ENCODE measurements around the gene SNAPC4.

Gene SNAPC4, protein sequence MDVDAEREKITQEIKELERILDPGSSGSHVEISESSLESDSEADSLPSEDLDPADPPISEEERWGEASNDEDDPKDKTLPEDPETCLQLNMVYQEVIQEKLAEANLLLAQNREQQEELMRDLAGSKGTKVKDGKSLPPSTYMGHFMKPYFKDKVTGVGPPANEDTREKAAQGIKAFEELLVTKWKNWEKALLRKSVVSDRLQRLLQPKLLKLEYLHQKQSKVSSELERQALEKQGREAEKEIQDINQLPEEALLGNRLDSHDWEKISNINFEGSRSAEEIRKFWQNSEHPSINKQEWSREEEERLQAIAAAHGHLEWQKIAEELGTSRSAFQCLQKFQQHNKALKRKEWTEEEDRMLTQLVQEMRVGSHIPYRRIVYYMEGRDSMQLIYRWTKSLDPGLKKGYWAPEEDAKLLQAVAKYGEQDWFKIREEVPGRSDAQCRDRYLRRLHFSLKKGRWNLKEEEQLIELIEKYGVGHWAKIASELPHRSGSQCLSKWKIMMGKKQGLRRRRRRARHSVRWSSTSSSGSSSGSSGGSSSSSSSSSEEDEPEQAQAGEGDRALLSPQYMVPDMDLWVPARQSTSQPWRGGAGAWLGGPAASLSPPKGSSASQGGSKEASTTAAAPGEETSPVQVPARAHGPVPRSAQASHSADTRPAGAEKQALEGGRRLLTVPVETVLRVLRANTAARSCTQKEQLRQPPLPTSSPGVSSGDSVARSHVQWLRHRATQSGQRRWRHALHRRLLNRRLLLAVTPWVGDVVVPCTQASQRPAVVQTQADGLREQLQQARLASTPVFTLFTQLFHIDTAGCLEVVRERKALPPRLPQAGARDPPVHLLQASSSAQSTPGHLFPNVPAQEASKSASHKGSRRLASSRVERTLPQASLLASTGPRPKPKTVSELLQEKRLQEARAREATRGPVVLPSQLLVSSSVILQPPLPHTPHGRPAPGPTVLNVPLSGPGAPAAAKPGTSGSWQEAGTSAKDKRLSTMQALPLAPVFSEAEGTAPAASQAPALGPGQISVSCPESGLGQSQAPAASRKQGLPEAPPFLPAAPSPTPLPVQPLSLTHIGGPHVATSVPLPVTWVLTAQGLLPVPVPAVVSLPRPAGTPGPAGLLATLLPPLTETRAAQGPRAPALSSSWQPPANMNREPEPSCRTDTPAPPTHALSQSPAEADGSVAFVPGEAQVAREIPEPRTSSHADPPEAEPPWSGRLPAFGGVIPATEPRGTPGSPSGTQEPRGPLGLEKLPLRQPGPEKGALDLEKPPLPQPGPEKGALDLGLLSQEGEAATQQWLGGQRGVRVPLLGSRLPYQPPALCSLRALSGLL (N-terminal part only)

DNA sequence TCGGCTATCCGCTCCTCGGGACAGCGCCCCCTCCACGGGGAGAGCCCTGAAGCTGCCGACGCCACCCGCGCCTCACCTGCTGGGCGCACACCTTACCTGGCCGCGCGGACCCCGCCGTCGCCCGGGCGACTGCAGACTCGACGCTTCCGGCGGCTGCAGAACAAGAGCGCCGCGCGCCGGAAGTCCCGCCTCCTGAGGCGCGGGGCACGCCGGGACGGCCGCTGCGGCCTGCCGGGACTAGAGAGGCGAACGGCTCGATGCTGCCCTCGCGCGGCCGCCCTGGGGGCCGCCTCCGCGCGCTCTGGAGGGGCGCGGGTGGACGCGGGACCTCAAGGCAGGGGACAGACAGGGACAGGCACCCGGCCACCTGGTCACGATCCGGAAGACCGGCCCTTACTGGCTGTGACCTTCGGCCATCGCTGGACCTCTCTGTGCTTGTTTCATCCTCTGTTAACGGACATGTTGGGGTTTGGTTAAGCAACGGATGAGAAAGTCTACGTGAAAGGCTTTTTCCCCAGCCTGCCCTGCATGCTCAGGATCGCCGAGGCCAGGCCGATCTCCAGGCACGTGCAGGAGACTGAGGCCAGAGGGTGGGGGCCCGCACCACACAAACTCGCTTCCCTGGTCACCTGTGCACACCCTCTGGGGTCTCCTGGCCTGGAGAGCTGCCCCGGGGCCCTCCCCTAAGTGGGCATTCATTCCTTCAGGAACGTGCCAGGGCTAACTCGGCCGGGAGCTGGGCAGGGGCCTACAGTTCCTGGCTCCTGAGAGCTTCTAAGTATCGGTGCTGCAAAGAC lies at the start of gene SNAPC4:
Gene SNAPC4, minus strand, starts transcription at position 133 of the 797 bp plus-strand sequence. CDS start 1,742 bp downstream, outside the sequence.
- peak; percentile 67 to 77 for DNase-seq (ENCODE audit: low read depth in 2 of 2)

DNA sequence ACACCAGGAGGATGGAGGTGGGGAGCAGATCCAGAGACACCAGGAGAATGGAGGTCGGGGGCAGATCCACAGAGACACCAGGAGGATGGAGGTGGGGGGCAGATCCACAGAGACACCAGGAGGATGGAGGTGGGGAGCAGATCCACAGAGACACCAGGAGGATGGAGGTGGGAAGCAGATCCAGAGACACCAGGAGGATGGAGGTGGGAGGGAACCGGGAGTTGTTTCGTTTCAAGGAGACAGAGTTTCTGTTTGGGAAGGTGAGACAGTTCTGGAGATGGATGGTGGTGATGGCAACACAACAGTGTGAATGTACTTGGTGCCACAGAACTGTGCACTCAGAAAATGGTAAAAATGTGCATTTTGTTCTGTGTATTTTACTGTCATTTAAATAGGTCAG lies 48.7 kb upstream of the SNAPC4 start:
- no peak for DNase-seq (ENCODE audit: low read depth in 2 of 2)

DNA sequence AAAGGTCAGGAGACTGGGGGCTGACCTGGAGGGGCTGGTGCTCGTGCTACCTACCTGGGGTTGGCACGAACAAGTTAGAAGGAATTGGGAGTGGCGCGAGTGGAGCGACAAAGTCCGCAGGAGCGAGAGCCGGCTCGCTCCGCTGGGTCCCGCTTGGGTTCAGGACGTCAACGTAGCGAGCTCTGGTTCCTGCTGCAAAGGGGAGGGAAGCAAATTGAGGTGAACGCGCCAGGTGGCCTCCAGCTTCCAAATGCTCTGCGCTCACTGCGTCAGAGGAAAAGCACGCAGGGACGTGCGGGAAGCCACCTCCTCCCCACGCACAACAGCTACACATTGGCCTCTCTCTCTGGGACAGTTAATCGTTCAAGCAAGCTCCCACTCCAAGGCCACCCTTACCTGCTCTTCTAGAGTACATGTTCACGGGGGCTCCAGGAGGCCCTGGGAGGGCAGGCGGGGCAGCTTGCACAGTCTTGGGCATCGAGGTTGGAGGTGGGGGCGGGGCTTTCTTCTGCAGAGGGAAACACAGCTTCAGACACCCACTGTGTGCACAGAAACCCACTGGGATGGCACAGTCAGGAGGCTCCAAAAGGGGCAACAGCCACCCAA lies 47.3 kb upstream of the SNAPC4 start:
- DNase-seq (ENCODE audit: low read depth in 2 of 2): no peak

DNA sequence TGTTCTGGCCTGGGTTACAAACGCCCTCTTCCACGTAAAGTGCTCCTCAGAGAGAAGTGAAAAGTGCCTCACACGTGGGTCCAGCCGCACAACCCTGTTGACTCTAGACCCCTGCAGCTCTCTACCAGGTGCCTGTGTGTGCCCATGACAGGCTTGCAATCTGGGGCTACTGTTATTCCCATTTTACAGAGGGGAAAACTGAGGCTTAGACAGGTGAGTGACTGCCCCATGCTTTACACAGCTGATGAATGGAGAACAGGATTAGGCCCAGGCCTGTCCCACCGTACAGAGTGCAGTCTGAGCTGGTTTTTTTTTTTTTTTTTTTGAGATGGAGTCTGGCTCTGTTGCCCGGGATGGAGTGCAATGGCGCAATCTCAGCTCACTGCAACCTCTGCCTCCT lies 45.8 kb upstream of the SNAPC4 start:
- DNase-seq (ENCODE audit: low read depth in 2 of 2): no peak

DNA sequence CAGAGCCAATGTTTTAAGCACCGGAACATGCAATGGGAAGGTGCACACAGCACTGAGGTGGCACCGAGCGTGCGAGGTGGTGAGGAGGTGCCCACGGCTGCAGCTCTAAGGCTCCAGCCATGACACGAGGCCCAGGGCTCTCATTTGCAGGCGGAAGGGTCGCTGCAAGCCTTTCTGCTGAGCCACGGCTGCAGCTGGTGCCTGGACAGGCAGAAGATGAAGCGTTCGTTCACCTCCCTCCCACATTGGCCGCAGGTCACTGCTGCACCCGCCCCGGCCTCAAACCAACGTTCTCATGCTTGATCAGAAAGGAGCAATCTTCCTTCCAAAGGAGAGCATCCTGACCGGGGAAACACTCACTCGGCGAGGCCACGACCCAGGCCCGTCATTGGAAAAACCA lies 44.1 kb upstream of the SNAPC4 start:
- no peak for DNase-seq (ENCODE audit: low read depth in 2 of 2)

DNA sequence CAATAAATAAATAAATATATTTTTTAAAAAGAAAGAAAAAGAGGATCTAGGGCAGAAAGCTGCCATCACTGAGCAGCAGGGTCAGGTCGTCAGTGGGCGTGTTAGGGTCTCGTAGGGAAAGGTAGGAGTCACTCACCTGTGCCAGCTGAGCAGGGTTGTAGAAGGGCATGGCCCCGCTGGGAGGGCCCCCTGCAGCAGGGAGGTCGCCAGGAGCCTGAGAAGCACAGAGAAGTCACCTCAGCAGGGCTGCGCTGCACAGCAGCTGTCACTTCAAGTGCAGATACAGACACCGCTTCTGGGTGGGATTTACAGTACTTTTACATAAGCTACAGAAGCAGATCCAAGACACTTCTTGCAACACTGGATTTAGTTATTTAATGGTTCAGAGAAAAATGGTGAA lies 43.7 kb upstream of the SNAPC4 start:
- DNase-seq (ENCODE audit: low read depth in 2 of 2): no peak

DNA sequence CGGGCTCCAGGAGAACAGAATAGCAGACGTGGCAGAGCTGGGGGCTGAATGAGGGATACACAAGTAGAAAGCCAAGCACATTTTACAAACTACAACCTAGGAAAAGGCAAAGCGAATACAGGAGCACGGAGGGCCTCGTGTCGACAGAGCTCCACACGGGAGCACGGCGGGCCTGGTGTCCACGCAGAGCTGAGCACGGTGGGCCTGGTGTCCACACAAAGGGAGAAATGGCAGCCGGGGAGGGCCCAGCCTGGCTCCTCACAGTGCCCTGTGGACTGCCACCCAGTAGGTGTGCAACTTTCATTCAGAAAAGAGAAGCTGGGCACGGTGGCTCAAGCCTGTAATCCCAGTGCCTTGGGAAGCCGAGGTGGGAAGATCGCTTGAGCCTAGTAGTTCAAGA lies 43.1 kb upstream of the SNAPC4 start:
- DNase-seq (ENCODE audit: low read depth in 2 of 2): no peak

DNA sequence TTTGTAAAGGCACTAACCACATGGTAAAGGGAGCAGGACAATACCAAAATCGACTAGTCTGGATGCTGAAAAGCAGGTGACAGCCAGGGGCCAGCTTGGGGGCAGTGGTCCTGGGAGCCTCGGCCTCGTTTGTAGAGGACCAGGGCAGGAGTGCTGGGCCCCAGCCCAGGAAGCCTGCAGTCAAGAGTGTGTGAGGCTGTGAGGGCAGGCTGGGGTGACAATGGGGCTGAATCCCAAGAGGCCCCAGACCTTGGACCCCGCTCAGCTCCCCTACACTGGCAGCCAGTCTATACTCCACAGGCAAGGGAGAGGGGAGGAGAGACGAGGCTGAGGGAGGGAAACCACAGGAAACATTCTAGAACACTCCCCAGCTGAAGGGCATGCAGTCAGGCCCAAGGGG lies 42.3 kb upstream of the SNAPC4 start:
- DNase-seq (ENCODE audit: low read depth in 2 of 2): no peak

DNA sequence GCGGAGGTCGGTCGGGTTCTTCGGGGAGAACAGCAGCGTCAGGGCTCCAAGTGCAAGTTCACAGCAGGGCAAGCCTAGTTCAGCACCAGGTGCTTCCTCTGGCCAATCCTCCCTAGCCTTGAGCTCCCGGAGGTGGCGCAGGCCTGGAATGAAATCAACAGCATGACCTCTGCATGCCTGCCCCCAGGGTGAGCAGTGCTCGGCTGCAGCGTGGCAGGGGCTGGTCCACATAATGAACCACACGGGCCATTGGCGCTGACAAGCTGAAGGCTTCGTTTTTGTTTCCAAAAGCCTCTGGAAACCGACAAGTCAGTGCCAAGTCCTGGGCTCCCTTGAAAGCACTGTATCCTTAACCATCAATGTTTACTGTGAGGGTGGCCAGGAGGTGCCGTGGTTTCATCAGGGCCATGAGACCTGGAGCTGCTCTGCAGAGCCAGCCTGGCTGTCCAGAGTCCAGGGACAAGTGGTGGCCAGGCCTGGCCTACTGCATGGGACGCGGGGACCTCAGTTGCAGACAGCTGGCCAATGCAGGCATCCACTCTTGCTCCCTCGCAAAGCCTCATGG lies 41.8 kb upstream of the SNAPC4 start:
- DNase-seq (ENCODE audit: low read depth in 2 of 2): no peak

DNA sequence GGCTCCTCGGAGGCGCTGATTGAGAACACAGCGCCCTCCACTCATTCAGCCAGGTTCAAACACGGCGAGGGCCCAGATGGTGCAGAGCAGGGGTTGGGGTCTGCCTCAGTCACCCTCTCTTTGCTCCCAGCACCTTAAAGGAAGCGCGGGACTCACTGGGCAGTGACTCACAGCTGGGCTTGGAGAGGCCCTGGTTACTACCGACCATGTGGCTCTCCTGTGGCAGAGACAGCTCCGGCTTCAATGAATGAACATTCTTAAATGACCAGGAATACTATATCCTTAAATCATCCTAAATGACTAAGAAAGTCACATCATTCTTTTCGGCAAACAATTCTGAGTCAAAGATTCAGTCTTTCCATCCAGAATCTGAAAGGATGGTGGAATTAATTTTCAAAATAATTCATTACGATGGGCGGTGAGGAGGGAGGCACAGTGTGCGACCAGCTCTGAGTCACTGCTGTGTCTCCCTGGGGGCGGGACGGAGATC lies 41.3 kb upstream of the SNAPC4 start:
- DNase-seq (ENCODE audit: low read depth in 2 of 2): no peak

DNA sequence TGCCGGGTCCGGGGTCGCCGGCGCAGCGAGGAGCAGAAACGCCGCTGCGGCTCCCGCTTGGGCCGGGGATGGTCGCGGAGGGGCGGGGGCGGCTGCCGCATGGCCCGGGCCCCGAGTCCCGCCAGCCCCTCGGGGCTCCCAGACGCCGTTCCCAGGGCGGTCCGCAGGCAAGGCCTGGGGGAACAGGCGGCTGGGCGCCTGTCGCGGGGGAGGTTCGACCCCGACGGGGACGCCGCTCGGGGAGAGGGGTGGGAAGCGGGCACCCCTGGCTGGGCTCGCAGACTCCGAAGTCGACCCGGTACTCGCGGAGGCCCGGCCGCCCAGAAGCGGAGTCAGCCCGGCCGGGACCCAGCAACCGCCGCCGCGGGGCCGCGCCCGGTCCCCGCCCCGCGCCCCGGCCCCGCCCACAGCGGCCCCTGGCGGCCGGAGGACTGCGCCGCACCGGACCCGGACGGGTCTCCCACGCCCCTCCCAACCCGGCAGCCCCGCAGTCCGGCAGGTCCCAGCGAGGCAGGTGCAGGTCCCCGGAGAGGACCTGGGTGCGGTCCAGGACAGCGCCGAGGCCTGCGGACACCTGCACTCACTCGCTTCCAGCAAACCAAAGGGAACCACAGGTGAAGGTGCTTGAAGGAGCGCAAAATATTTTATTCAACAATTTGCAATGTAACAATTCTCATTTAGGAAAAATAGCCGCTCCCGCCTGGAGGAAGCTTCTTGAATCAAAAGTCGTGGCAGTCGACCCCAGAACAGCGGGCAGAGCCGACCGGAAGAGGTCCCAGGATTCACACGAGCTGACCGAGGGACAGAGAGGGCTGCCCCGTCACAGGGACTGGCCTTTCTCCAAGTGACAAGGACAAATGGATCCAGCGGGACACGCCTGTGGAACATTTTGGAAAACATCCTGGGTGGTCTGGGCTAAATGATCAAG lies 39.8 kb upstream of the SNAPC4 start, which contains the start of gene INPP5E:
Gene INPP5E, minus strand, starts transcription at position 365 of the 928 bp plus-strand sequence. CDS start 426 bp downstream, outside the sequence.
- peak; percentile 71 to 72 for DNase-seq (ENCODE audit: low read depth in 2 of 2)

DNA sequence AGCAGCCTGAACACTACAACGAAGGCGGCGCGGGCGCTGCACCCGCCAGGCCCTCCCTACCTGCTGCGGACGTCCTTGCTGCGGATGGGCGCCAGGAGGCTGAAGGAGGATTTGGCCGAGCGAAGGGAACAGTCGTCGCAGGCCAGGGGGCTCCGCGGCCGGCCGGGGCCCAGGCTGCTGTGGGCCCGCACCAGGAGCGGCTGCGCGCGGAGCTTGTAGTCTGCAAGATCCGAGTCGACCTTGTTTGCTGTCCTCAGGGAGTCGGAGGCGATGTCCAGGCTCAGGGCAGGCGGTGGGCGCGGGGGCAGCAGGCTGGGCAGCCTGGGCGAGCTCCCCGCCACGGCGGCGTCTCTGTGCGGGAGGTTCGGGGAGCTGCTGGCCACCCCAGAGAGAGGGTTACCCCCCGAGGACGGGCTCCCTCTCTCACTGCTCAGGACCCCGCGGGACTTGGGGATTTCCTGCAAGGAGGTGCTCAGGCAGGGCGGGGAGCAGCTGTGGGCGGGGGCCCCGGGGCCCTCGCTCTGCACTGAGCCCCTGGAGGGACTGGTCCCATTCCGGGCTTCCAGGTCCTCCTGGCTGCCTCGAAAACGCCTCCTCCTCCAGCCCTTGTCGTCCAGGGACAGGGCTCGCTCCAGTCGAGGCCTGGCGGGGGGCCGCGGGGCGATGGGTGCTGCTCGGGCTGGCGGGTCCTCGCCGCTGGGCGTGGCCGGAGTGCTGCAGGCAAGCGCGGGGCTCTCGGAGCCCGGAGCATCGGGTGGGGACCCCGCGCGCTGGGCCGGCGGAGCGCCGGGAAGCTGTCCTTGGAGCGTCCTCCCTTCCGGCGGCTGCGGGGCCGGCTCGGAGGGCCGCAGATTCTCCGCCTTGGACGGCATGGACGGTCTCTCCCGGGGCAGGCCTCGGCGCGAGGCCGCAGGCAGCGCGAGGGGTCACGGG lies 38.8 kb upstream of the SNAPC4 start:
- DNase-seq (ENCODE audit: low read depth in 2 of 2): peak; percentile 10 to 28

DNA sequence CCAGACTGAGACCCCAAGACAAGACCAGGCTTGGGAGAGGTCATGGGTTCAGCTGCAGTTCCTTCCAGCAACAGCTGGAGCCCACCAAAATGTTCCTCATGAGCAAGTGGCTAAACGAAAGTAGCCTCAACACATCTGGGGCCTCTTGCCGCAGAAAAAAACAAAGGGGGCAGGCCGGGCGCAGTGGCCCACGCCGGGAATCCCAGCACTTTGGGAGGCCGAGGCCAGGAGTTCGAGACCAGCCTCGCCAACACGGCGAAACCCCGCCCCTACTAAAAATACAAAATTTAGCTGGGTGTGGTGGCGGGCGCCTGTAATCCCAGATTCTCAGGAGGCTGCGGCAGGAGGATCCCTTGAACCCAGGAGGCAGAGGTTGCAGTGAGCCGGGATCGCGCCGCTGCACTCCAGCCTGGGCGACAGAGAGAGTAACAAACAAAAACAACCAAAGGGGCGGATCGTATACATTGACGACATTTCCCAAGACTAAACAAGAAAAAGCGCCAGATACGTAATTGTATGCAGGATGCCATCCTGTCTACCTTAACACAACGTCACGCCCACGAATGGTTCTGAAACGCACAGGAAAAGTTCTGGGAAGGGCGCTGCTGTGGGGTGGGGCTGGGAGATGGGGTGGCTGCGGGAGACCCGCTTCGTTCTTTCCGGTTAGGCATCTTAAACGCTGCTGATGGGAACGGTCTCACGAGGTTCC lies 38.0 kb upstream of the SNAPC4 start:
- DNase-seq (ENCODE audit: low read depth in 2 of 2): no peak

DNA sequence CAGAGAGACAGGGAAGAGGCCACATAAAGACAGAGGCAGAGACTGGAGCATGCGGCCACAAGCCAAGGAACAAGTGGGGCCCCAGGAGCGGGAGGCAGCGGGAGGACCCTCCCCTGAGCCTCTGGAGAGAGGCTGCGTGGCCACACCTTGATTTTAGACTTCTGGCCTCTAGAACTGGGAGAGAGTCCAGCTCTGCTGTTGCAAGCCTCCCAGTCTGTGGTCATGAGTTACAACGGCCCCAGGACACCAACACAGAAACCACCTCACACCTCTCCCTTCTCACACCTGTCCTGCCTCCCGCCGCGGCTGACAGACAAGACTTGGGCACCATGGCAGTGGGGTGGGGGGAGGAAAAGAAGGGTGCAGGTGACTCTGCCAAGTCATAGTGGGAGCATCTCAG lies 37.5 kb upstream of the SNAPC4 start:
- no peak for DNase-seq (ENCODE audit: low read depth in 2 of 2)

DNA sequence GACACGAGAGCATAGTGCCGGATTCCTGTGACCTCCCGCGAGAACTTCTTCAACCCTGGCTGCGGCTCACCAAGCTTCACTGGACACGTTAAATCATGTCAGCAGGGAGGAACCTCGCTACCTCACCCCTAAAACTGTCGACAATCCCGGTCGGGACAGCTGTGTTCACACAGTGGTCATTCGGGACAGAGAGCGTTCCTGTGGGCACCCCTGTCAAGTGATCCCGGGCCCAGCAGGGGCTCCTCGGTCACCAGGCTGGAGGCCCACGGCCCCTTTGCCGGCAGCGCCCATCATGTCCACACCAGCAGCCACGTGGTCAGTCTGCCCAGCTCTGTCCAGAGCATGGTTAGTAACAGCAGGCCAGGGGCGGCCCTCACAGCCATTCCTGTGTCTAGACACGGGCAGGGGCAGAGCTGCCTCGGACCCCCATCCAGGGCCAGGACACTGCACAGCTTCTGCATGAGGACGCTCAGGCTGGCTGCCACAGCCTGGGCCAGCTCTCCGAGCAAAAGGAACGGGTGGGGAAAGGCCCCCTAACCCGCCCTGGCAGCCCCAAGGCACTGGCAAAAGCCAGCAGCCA lies 36.2 kb upstream of the SNAPC4 start:
- DNase-seq (ENCODE audit: low read depth in 2 of 2): no peak

DNA sequence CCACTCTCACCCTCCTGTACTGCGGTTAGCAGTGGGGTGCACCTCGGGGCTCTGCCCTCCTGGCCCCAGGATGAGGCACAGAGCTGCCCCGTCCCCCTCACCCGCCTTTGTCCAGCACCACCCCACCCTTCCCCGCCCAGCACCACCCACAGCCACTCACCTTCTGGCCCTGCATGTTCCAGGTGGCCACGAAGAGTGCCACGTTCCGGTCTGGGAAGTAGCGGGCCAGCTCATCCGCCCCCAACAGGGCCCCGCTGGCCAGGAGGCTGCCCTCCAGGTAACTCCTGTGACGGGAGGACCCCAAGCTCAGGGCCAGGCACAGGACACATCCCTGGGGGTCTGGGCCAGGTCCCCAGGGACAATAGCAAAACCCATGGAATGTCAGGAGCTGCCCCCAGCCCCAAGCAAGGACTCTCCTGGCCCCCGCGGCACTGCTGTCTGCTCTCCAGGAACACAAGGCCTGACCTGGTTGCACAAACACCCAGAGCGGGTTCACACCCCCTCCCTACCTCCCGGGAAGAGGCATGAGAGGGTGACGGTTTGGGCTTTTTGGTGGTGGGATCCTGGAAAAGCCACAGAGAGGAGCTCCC lies 34.7 kb upstream of the SNAPC4 start:
- no peak for DNase-seq (ENCODE audit: low read depth in 2 of 2)
